ENCODE measurements around the gene TMEM183A.

- no peak for TF ChIP-seq CTCF (IDR thresholded peaks at IDR 0.05; ENCODE audit: insufficient read depth, low read length, poor library complexity, severe bottlenecking)
- no peak for TF ChIP-seq EZH2phosphoT487 (conservative IDR thresholded peaks at IDR 0.05; ENCODE audit: low read length)
These were observed 17.3 kb upstream of the TMEM183A start for GRCh38 chr1:202989879-202990278.
